Heart right ventricle (tissue), 16 donors: ENCODE results near the gene TSACC. TPM values are rescaled to one million over a fixed set of nuclear protein-coding genes. Genes with fewer than 3 reads are reported as not detected.

Experiments used
- ATAC-seq, 8 donors: fragments of 200-7000 bp; cut with Tn5 transposase; one replicate each; pipeline ENCODE4 v1.9.1; 2020; ENCODE audit warnings: mild to moderate bottlenecking in 8 of 8, moderate library complexity in 8 of 8, moderate number of reproducible peaks in 1 of 8
- DNase-seq, 2 donors: peaks; one replicate each; pipeline ENCODE4 v3.0.0-alpha.2; 2020
- H3K27ac ChIP-seq, 10 donors: fragments of 200-600 bp; sonication (generic) in 2 of 10; one replicate each; pipeline versions ENCODE4 v1.5.0 to v1.8.0; 2020 to 2022; ENCODE audit warnings: mild to moderate bottlenecking in 3 of 10
- H3K27me3 ChIP-seq, 7 donors: fragments of 200-600 bp; one replicate each; pipeline ENCODE4 v1.8.0; 2021 to 2022; ENCODE audit warnings: mild to moderate bottlenecking in 2 of 7
- H3K36me3 ChIP-seq, 9 donors: fragments of 200-600 bp; sonication (generic) in 1 of 9; one replicate each; pipeline versions ENCODE4 v1.5.0 to v1.8.0; 2020 to 2022; ENCODE audit warnings: mild to moderate bottlenecking in 2 of 9
- H3K4me1 ChIP-seq, 9 donors: fragments of 200-600 bp; sonication (generic) in 1 of 9; one replicate each; pipeline versions ENCODE4 v1.5.0 to v1.8.0; 2020 to 2022; ENCODE audit warnings: mild to moderate bottlenecking in 4 of 9
- H3K4me3 ChIP-seq, 10 donors: fragments of 200-600 bp; sonication (generic) in 2 of 10; one replicate each; pipeline versions ENCODE4 v1.5.0 to v1.8.0; 2020 to 2022; ENCODE audit warnings: mild to moderate bottlenecking in 7 of 10, moderate library complexity in 2 of 10
- H3K9me3 ChIP-seq, 11 donors: fragments of 200-600 bp in 10 of 11; sonication (generic) in 2 of 11; one replicate each; pipeline versions ENCODE4 v1.5.0 to v1.8.0; 2013 to 2022; ENCODE audit warnings: mild to moderate bottlenecking in 2 of 11, control low read depth in 1 of 11, moderate library complexity in 1 of 11
- CTCF ChIP-seq, 9 donors: fragments of 200-600 bp; sonication (generic) in 2 of 9; IDR thresholded peaks; one replicate each; pipeline versions ENCODE4 v1.5.0 to v1.8.0; 2021 to 2022; ENCODE audit warnings: antibody characterized with exemption in 9 of 9, mild to moderate bottlenecking in 5 of 9, moderate library complexity in 1 of 9
- WGBS, 2 donors: extraction: QIAGEN DNeasy Blood & Tissue Kit; methylation state at CpG; one replicate each; pipeline ENCODE4 v1.1.7; 2013; ENCODE audit warnings: inconsistent platforms in 1 of 2; 5-methylcytosine and 5-hydroxymethylcytosine counted together
- intact Hi-C, 10 donors: fragments of 100-400 bp; cut with DNase I; formaldehyde crosslinking; loops; one replicate each; pipeline versions ENCODE4 v1.11.1 to v1.14.2; 2022
- polyA plus RNA-seq, 2 donors: library from polyadenylated mRNA; stranded (reverse); fragments of 200-250 nt; gene quantifications; one replicate each; pipeline ENCODE4 v1.2.3, GENCODE V29; 2013
- total RNA-seq, 10 donors: library from RNA; stranded (reverse); fragmentation: NEBNext Ultra II Directional in 3 of 10; extraction: Animal tissue kit (Norgen Biotek cat#: 25700) in 3 of 10; gene quantifications; one replicate each; pipeline versions ENCODE4 v1.2.1 to v1.2.4, GENCODE V29; 2021 to 2023
- donor health status: Arrhythmogenic right ventricular cardiomyopathy.
- donor health status: ischemic (EF 13 %, LVEDD 7.1; RV severe dilation, severe dysfunction).
- donor health status: healthy with polysubstance abuse.
- donor health status: DM: no; HTN: yes; CAD: no.
- donor health status: DM: no; HTN: no; CAD: no.
- donor health status: ischemic (EF 25% LVEDD 6.9; RV normal size, moderate dysfunction).
- donor health status: ischemic (EF 25% LVEDD 5.7; RV mildly dilated, moderate dysfunction).
- donor health status: healthy.
- donor health status: DM: yes; HTN: yes; CAD: no.
- donor health status: Ischemic cardiomyopathy.
- donor health status: ischemic (EF 35%, LVEDD 5.7; RV mildly dilated, moderate dysfunction).
- donor health status: nonischemic (EF 11% LVEDD 7.7; RV severe dilation, severe dysfunction).
- donor health status: DM: yes; HTN: yes; CAD: no.
- donor health status: PGD.
- donor health status: ischemic (EF 29% LVEDD 5.4; RV normal size, mild dysfunction).
- donor health status: nonischemic (EF 23%, LVEDD 6.1; RV moderate dilation, normal function).

TSACC gene
- total and polyA plus RNA-seq, 12 donors: 0.64 to 0.79 (median 0.66) TPM; not detected in 9

- TF ChIP-seq CTCF (IDR thresholded peaks at IDR 0.05): no peak
- H3K27ac ChIP-seq: no peak overlapping the region
- peak overlapping the region in 6 of 10 donors; percentile 21 to 39 (median 27) for H3K4me3 ChIP-seq
- no peaks in the 10 kb centered on the region for H3K9me3 ChIP-seq
- H3K36me3 ChIP-seq: no peaks in the 10 kb centered on the region
- ATAC-seq: no peak
- intact Hi-C loops: loop anchor here in 5 of 10 donors (5.0 to 10.0 kb wide), 6 partner anchors 44 to 269 kb away; partner anchors contain the start of gene GPATCH4 (in 3 of the 5)
- DNase-seq: no peak
- H3K4me1 ChIP-seq: peaks cover 0 to 9% (median 0%) of the 10 kb centered on the region in 9 donors
- peaks cover 0 to 72% (median 68%) of the 10 kb centered on the region in 7 donors for H3K27me3 ChIP-seq
- 10 to 13% methylated on average over 56 to 73 of the region's 73 CpGs for WGBS, 2 donors
Observed at GRCh38 chr1:156388174-156389137, 50.1 kb downstream of the TSACC start.

- Histone ChIP-seq H3K36me3 (no peaks in the 10 kb centered on the region), H3K4me1 (peaks cover 0 to 9% (median 0%) of the 10 kb centered on the region in 9 donors), H3K9me3 (no peaks in the 10 kb centered on the region), H3K27me3 (peaks cover 0 to 72% (median 68%) of the 10 kb centered on the region in 7 donors), H3K4me3 (no peak overlapping the region), H3K27ac (no peak overlapping the region)
- DNase-seq (no peak), ATAC-seq (no peak)
- TF ChIP-seq CTCF (IDR thresholded peaks at IDR 0.05): no peak
- WGBS, 2 donors: 96 to 97% methylated on average over 8 of the region's 8 CpGs
- intact Hi-C loops: loop anchor here in 5 of 10 donors (5.0 to 10.0 kb wide), 6 partner anchors 43 to 268 kb away; partner anchors contain the start of gene GPATCH4 (in 3 of the 5)
Observed at GRCh38 chr1:156389311-156389710, 51.0 kb downstream of the TSACC start.

GRCh38 chr1:156390469-156391365 lies 52.4 kb downstream of the TSACC start:
- DNase-seq: no peak
- Histone ChIP-seq H3K9me3 (no peaks in the 10 kb centered on the region), H3K27ac (no peak overlapping the region), H3K36me3 (no peaks in the 10 kb centered on the region), H3K4me3 (no peak overlapping the region), H3K27me3 (peaks cover 0 to 71% (median 67%) of the 10 kb centered on the region in 7 donors), H3K4me1 (peaks cover 0 to 9% (median 0%) of the 10 kb centered on the region in 9 donors)
- WGBS, 2 donors: 61 to 68% methylated on average over 20 of the region's 20 CpGs
- intact Hi-C loops: no loop called here
- TF ChIP-seq CTCF (IDR thresholded peaks at IDR 0.05): no peak
- no peak for ATAC-seq

- no peak overlapping the region for H3K27ac ChIP-seq
- TF ChIP-seq CTCF (IDR thresholded peaks at IDR 0.05): no peak
- peak in 1 of 8 donors; percentile 32 for ATAC-seq
- H3K4me3 ChIP-seq: no peak overlapping the region
- H3K9me3 ChIP-seq: no peaks in the 10 kb centered on the region
- intact Hi-C loops: no loop called here
- H3K36me3 ChIP-seq: no peaks in the 10 kb centered on the region
- WGBS, 2 donors: 84 to 85% methylated on average over 11 of the region's 11 CpGs
- H3K4me1 ChIP-seq: peaks cover 0 to 9% (median 0%) of the 10 kb centered on the region in 9 donors
- peaks cover 0 to 65% (median 62%) of the 10 kb centered on the region in 7 donors for H3K27me3 ChIP-seq
- no peak for DNase-seq
Observed at GRCh38 chr1:156391366-156391677, 53.0 kb downstream of the TSACC start.
